GM18502 (cell line): ENCODE results near the gene SYT13.
A peak's percentile ranks its signal among the peaks of the same experiment; 100 is the strongest.

Experiments
- ATAC-seq: cut with Tn5 transposase; IDR thresholded peaks from one replicate; pipeline ENCODE4 v1.9.1; 2021; ENCODE audit warnings: mild to moderate bottlenecking; ENCODE audit not compliant: unreplicated experiment, poor library complexity

The SYT13 gene

DNA sequence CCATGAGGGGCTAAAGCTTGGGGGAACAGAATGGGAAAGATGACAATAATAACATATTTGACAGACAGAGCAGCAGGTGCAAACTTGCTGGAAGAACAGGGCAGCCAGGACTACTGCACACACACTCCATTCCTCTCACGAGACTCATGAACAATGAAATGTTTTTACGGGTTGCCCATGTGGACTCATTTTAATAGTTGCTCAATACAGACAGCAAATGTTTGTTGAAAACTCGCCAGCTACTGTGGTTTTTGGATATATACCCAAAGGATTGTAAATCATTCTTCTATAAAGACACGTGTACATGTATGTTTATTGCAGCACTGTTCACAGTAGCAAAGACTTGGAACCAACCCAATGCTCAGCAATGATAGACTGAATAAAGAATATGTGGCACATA, 10.3 kb downstream of the SYT13 start:
- no peak for ATAC-seq

DNA sequence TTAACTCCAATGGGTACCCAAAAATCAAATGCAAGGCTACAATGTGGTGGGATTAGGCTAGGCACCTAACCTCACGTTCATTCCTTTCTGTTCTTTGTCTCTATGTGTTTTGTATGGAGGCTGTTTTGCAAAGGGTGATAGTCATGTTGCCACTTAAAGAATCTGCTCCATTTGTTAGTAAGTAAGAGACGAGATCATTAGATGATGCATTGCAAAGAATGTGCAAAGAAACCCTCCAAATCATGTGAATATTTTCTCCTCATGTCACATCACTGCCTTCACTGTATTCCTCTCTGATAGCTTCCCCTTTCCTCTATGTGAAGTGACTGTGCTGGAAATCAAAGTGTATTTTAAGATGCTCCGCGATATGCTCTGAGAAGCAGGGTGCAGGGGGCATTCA, 11.9 kb downstream of the SYT13 start:
- no peak for ATAC-seq

DNA sequence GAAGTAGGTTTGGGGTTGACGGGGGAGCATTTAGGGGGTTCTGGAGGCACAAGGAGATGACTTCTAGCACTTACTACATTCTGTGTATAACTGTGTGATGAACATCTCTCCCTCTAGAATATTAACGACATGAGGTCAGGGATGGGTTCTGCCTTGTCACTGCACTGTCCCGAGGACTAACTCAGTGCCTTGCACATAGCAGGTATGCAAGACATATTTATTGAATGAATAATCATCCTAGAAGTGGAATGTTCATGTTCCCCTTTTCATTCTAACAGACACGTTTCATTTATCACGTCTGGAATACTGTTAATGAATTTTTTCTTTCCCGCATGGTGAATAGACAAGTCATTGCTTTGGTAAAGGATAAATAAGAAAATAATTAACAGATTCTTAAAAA, 12.6 kb downstream of the SYT13 start:
- ATAC-seq: no peak

DNA sequence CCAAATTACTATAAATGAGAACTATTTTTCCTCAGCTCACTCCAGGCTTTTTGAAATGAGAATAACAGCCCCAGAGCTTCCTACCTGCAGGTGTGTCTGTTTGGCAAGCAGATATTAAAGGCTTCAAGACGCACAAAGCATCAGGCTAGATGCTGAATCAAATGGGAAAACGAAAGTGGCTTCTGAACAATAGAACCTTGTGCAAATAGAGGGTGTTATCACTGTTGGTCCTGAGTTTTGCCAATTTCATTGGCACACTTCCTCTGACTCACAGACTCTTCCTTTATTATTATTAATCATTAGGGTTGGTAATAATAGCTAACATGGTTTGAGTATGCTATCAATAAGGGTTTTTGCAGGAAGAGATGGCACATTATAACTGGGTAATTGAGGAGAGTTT, 13.4 kb downstream of the SYT13 start:
- ATAC-seq: no peak

DNA sequence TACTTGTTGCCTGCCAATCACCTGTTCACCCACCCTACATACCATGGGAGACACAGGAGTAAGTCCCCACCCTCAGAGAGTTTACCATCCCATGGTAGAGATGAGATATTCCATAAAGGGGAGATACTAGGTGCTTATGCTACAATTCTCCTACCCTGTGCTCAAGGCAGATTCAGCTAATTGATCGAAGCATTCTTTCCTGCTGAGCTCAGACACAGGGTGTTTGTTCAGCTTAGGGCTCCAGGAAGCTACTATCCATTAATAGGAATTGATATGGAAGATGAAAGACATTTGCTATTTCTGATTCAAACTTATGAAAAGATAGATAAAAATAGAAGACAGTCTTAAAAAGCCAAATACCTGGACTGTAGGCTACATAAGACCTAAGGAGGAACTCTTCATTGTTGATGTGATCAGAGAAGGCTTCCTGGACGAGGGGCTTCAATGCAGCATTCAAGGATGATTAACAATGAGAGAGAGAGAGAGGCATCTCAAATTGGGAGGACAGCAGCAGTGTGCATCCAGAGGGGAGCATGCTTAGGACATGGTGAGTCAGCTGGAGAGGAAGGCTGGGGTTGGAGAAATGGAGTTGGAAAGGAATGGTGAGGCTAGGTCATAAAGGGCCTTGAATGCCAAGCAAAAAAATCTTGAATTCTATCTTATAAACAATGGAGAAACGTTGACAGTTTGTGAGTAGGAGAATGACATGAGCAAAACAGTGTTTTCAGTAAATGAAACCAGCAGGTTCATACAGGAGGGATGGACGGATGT, 15.0 kb downstream of the SYT13 start:
- no peak for ATAC-seq

DNA sequence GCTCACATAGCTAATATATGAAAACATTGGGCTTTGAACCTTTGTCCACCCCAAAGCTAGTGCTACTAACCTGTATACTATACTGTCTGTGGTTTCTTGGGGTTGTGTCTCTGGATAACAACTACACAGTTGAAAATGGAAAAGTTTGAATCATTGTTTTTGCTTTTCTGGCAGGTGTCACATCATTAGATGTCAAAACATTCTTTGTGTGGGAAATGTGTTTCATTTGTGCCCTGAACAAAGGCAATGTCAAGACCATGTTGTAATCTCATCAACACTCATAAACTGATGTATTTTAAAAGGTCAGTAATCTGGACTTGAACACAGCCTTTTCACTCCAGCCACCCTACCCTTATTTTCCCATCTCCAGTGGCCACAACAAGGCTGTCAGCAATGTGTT, 16.5 kb downstream of the SYT13 start:
- no peak for ATAC-seq

DNA sequence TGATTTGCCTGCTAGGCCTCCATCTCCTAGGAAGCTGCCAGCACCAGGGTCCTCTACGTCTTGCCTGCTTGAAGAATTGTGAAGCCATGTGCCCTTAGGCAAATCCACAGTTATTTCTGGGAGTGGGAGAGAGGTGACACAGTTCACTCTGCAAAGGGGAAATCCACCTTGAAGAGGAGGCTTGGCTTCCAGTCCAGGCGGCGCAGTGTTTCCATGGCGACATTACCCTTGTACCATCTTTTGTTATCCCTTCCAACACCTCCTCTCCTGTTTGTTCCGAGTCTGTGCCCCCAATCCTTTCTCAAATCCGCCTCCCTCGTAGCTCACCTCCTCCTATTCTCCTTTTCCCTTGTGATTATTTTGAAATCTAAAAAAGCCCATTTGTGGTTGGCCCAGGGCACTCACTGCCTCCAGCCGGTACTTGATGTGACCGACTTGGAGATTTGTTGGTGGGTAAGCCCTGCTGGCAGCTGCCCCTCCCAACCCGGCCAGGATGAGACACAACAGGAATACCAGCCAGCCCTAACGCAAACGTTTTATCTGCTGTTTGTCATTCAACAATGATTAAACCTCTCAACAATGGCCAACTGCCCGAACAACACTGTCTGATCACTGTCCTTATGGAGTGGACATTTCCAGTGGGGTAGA, 18.4 kb downstream of the SYT13 start:
- ATAC-seq: no peak

DNA sequence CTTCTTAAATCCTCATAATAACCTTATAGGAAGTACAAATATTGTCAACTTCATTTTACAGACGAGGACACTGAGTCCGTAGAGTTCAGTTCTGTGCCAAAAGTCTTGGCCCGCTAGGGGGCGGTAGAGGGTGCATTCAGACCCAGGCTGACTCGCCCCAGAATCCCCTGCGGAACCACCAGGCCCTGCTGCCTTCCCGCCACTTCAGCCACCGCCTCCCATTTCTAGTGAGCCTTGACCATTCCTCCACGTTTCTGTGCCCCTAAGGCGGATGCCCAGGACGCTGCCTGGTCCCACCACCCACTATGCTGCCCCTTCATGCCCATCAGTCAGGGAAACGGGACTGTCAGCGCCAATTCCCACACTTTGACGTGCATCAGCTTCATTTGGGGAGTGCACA, 19.1 kb downstream of the SYT13 start:
- no peak for ATAC-seq

DNA sequence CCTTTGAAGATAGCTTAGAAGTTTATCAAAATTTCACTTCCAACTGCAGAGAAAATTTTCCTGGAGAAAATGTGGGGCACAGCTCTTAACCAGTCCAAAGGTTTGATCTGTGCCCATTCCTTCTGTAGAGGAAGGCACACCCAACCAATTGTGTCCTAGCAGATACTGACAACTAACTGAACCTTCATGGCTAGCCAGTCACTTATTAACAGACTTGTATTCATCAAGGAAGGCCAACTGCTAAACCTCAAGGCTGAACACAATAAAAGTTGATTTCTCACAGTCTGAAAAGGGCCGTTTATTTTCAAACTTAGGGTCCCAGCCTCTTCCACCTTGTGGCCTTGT, 19.5 kb downstream of the SYT13 start:
- ATAC-seq: no peak

DNA sequence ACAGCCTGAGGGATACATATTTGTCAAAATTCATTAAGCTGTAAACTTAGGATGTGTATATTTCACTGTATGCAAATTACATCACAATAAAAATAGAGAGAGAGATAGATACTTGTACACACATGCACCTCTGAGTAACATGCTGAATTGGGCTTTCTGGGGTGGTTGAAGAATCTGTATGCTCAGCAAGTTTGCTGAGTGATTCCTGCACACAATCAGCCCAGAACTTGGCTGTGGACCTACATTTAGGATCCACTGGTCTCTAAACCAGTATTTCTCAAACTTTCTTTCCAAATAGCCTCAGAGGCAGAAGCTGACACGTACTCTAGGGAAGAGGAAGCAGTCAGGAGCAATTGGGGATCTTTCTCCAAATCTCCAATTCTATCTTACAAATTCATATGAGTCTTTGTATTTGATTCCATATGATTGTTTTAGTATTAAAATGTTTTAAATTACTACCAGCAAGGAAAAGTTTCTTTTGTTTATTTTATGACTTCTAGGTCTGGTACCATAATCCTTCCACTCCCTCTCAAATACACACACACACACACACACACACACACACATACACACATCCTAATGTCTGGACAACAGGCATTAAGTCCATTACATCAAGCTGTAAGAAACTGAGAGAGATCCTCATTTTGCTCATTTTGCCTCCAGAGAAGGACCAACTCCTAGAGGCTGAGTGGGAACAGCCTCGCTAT, 20.0 kb downstream of the SYT13 start:
- ATAC-seq: no peak

DNA sequence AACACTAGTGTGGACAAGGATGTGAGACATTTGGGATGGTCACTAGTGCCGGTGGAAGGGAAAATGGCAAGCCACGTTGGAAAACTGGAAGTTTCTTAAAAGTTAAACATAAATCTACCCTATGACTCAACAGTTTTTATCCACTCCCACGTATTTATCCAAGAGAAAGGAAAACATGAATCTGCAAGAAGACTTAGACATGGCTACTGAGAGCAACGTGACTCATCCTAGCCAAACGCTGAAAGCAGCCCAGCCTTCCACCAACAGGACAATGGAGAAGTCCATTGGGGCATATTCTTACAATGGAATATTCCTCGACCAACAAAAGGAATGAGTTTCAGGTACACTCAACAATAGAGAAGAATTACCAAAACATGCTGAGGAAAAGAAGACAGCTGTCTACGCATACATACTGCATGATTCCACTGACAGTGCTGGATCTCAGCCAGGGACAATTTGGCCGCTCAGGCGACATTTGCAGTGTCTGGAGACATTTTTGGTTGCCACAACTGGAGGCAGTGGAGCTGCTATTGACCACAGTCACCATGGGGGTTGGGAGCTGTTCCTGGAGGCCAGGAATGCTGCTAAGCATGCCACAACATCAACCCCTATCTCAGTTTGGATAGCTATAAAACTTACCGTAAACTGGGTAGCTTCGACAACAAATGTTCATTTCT, 21.2 kb downstream of the SYT13 start:
- no peak for ATAC-seq

DNA sequence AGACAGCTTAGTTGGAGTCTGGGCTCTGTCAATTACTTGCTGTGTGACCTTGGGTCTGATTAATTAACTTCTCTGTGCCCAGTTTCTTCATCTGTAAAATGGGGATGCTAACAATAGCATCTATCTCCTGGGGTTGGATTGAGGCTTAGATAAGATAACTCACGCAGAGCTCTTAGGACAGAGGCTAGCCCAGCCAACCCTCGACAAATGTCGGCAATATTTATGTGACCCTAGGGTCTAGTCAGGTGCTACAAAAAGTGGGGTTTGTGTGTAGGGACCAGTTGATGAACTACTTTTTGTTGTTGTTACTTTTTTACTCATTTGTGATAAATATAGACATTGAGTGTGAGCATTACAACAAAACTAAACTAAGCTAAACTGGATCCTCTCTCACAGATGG, 22.4 kb downstream of the SYT13 start:
- ATAC-seq: no peak

DNA sequence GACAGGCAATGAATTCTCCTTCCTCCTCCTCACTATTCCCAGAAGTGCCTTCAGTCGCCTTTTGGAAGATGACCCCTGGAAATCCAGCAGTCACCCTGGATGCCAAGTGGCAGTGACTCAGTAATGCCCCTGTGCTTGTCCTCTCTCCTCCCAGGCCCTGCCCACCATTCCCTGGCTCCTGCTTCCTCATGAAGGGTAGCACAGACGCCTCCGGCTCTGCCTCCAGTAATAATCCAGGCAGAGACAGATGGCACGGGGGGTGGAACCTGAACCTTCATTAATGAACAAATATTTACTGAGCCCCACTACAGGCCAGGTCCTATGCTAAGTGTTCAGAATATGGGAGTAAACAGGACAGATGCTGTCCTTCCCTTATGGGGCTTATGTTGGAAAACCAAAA, 23.2 kb downstream of the SYT13 start:
- ATAC-seq: no peak

DNA sequence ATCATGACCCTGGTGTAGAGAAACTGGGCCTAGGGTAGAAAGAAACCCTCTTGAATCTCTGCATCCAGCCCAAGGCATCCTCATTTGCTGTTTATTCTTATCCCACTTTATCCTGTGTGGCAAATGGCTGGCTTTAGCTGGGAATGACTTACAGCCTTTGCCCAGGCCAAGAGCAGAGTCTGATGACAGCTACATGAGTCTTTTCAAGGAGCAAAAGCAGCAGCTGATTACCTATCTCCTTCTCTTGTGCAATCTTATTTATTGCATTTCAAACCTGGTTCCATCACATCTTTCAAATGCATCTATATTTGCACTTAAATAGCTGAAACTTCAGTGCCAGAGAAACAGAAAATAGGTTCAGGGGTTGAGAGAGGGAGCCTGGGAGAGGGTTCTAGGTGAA, 26.1 kb downstream of the SYT13 start:
- ATAC-seq: no peak

DNA sequence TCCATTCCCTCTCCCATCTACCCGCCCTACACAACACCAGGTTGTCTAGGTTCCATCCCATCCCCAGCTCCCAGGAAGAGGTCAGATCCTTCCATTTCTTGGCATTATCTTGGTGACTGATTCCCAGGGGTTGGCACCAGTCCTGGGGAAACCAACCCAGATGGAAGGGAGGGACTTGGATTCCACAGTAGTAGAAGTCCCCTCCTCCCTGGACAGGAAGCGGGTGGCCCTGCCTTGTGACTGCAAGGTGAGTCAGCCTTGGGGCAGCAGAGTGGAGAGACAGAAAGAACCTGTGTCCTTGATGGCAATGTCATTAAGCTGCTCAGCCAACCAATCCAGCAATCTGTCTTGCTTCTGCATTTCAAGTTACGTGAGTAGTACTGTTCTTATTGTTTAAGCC, 26.5 kb downstream of the SYT13 start:
- no peak for ATAC-seq

DNA sequence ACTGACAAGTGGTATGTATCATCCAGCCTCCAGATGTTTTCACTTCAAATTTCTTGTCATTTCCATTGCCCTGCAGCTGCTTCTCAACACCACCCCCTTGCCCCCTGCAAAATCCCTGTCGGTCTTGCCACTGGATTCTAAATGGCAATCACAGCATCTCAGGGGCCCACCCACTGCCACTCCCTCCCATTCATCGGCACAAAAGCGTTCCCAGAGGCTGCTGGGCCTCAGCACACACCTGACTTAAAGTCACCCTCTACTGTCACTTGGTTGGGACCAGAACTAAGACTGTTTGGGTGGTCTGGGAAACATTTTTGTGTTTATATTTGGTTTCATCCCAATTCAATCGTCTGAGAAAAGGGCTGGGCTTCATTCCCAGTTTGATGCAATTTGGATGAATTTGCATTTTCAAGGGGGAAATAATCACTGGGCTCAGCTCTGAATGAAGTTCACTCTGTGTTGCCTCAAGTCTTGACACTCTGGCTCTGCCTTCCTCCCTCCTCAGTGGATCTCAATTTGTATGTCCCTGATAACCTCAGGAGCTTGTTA, 27.1 kb downstream of the SYT13 start:
- no peak for ATAC-seq

DNA sequence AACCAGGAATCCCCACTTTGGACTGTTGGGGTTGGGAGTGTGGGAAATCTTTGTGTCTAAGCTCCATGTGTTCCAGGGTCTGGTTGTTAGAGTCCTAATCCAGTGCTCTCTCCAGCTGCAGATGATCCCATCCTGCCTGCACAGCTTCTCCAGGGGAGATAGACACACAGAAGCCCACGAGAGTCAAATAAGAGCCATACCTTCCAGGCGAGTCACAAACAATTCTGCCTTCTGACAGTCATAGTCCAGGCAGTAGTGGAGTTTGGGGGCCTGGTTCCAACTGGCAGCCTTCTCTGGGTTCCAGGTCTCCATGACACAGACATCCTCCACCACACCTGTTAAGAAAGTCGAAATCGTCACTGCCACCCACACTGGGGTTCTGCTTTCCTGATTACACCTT, 32.1 kb downstream of the SYT13 start:
- no peak for ATAC-seq

DNA sequence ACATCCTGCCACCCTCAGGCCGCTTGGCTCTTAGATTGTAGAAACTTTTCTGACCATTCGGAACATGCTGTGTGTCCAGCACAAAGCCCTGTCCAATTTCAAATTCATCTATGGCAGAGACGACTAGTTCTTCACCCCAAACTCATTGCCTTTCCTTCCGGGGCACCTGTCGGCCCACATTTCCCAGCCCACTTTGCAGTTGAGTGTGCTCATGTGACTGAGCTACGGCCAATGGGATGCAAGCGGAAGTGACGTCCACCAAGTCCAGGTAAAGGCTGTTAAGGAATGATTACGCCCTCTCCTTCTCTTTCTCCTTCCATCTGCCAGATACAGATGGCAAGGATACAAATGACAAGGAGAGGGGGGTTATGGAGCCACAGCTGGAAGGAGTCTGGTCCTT, 32.5 kb downstream of the SYT13 start:
- no peak for ATAC-seq

DNA sequence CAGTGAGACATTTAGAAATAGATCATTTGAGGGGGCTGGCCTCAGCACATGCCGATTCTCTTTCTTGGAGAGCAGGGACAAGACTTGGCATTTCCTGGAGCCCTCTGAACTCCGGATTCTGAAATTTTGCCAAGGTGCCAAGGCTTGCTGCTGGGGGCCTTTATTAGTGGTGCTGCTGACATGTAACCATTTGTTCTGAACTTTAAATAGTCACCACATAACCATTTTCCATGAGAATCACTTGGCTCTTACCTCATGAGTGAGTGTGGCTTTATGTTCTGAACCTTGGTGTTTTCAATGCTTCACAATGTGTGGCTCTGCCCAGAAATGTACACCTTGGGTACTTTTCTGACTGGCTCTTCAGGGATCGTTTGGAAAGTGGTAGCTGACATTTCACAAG, 33.3 kb downstream of the SYT13 start:
- no peak for ATAC-seq

DNA sequence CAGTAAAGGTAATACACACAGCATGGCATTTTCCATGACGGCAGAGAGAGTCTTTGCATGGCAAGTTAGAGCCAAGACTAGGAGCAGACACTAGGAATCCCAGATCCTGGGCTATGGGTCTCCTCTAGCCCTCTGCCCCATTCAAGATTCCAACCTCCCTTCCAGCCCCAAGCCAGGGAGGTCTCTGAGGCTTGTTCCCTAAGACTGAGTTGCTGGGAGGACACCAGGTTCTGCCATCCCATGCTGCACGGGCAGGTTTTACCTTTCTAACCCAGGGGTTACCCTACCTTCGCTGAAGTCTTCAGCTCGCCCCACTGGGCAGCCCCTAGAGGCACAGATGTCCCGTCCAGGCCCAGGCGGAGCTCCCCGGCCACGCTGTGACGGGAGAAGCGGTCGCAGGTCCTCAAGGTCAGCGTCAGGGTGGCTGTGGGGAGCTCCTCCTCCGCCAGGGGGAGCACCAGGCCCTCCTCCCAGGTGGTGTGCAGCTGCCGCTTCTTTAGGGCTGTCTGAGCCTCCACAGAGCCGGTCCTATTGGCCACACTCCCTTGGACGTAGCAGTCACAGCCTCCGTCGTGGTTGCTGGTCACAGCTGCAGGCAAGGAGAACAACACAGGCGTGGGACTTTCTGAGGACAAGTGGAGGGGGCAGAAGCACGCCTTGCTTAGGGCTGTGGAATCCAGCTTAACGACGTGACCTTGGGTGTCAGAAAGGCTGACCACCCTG, 33.8 kb downstream of the SYT13 start:
- peak; percentile 50 for ATAC-seq
